Fibroblast of pulmonary artery (primary cell): Measurements from ENCODE around the gene RAI14.

Source experiments
- DNase-seq: peaks from one replicate; pipeline ENCODE4 v3.0.0-alpha.2; 2010; ENCODE audit warnings: low read depth
- H3K4me3 ChIP-seq: replicated peaks from 2 replicates; pipeline ENCODE4 v1.5.1; 2011; ENCODE audit warnings: low read depth, mild to moderate bottlenecking, control low read depth, low read length, moderate library complexity
- CTCF ChIP-seq: IDR thresholded peaks from 2 replicates; pipeline ENCODE4 v1.5.1; 2011; ENCODE audit warnings: mild to moderate bottlenecking, control low read depth, low read length, inconsistent platforms; ENCODE audit errors: missing control alignments

The RAI14 gene

GRCh38 chr5:34684980-34685352 is 28.8 kb downstream of the RAI14 start:
- no peak overlapping the region for H3K4me3 ChIP-seq
- no peak for TF ChIP-seq CTCF
- DNase-seq = no peak

GRCh38 chr5:34685485-34686165 is 29.5 kb downstream of the RAI14 start:
- DNase-seq = peak; percentile 87
- no peak overlapping the region for H3K4me3 ChIP-seq
- TF ChIP-seq CTCF = no peak

GRCh38 chr5:34686762-34687268 is 30.7 kb downstream of the RAI14 start:
- DNase-seq = peak; percentile 100
- peak overlapping the region; percentile 13 for H3K4me3 ChIP-seq
- TF ChIP-seq CTCF = no peak

- DNase-seq = peak; percentile 91
- H3K4me3 ChIP-seq = peak overlapping the region; percentile 2
Observed at GRCh38 chr5:34687269-34688011, 31.3 kb downstream of the RAI14 start.

GRCh38 chr5:34688015-34688810 is 32.1 kb downstream of the RAI14 start:
- TF ChIP-seq CTCF = no peak
- no peak overlapping the region for H3K4me3 ChIP-seq
- peak; percentile 57 for DNase-seq

More at GRCh38 chr5:34687269-34688011, 31.3 kb downstream of the RAI14 start:
- TF ChIP-seq CTCF = no peak

- no peak for DNase-seq
- H3K4me3 ChIP-seq = no peak overlapping the region
- no peak for TF ChIP-seq CTCF
Observed at GRCh38 chr5:34690301-34690700, 34.2 kb downstream of the RAI14 start.
